Activated CD8-positive, alpha-beta memory T cell treated with anti-CD3 and anti-CD28 coated beads for 4 hours (primary cell): Measurements from ENCODE around the gene HSPA1L.

Experiments used
- DNase-seq, 2 donors: peaks; one replicate each; pipeline ENCODE4 v3.0.0-alpha.2; 2020; ENCODE audit warnings: low read depth in 2 of 2

Gene HSPA1L

DNA sequence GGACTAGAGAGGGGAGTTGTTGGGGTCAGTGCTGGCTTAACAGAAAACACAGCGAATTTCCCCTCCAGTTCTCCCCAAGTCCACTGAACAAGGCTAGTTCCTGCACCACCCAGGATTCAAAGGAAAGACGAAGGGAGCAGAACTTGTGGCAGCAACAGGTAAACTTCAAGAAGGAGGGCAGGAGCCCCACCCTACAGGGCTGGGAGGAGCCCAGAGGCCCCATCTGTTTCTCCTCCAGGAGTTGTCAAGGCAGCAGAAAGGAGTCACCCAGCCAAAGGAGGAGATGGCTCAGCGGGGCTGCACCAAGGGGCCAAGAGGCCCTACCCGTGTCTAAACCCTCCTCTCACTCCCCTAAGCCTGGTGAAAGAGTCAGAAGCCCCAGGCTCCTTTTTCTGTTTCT, 50.9 kb downstream of the HSPA1L start:
- no peak for DNase-seq

DNA sequence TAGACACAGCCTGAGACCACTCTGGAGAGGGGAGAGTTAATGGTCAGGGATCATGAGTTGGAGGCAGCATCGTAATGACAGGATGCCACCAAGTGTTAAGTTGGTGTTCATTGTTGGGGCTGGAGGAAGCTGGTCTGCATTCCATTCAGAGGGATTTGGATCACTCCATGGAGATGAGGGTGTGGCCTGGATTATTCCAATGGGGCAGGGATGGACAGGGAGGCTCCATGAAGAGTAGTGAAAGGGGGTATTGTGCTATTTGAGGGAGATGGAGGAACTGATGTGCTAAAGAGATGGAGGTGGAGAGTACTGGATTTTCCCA, 51.5 kb downstream of the HSPA1L start:
- DNase-seq = no peak

GRCh38 chr6:31762878-31763618, 52.0 kb downstream of the HSPA1L start:
- DNase-seq = no peak

- DNase-seq = no peak
These were observed 52.7 kb downstream of the HSPA1L start, which contains the start of gene SAPCD1 for GRCh38 chr6:31762356-31762755. SAPCD1 (plus strand) TSS chr6:31762656; CDS start chr6:31763055, 399 bp downstream.

DNA sequence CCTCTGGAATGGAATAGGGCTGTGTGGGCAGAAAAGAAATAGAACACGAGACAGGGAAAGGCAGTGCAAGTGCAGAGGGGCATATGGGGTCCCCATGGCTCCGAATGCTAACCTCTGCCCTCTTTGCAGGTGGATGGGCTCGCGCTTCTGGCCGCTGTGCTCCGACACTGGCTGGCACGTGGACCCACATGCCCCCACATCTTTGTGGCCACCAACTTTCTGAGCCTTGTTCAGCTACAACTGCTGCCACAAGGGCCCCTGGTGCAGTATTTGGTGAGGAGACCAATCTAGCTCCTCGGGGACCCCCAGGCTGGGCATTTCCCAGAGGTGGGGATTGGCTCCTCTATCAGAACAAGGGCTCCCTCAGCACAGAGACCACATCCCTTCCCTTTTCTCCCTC, 53.7 kb downstream of the HSPA1L start:
- no peak for DNase-seq

DNA sequence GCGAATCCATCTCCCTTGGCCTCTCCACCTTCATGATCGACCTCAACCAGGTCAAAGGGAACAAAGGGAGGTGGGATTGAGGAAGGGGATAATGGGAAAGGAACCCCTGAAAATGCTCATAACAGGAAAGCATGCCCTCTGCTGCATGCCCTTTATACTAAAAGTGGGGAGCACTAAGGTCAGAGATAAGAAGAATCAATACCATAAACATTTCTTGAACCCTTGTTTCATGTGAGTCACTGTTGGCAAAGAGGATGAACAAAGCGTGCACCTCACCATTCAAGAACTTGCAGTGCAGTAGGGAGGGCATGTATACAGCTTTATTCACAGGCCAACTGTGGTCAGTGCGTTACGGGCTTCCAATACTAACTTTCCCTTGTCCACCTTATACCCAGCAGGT, 54.3 kb downstream of the HSPA1L start:
- no peak for DNase-seq
